ENCODE data around the gene FREM1. TPM values are rescaled to one million over a fixed set of nuclear protein-coding genes. Genes with fewer than 3 reads are reported as not detected.
A peak's percentile ranks its signal among the peaks of the same experiment; 100 is the strongest.

The FREM1 gene
- total RNA-seq, 2 donors from 2014 or later: 0.43 to 2.3 TPM

DNA sequence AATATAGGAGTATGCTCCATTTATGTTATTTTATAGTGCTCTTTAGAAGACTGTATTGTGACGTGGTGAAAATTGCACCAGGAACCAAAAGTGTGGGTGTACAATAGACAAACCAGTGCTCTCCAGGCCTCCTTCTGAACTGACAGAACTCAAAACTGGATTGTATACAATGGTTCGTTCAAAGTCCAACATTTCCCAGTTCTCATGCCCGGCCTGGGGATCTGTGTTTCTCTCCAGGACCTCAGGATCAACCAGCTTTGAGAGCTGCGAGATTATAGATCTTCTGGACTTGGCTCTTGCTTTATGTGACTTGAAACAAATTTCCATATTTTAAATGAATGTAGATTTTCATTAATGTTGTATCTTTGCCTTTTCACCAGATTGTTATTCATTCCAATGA lies 126.9 kb downstream of the FREM1 start:
- DNase-seq (no peak), ATAC-seq (peak; percentile 45)
- intact Hi-C loops (cut with DNase I, micrococcal nuclease): no loop called here

DNA sequence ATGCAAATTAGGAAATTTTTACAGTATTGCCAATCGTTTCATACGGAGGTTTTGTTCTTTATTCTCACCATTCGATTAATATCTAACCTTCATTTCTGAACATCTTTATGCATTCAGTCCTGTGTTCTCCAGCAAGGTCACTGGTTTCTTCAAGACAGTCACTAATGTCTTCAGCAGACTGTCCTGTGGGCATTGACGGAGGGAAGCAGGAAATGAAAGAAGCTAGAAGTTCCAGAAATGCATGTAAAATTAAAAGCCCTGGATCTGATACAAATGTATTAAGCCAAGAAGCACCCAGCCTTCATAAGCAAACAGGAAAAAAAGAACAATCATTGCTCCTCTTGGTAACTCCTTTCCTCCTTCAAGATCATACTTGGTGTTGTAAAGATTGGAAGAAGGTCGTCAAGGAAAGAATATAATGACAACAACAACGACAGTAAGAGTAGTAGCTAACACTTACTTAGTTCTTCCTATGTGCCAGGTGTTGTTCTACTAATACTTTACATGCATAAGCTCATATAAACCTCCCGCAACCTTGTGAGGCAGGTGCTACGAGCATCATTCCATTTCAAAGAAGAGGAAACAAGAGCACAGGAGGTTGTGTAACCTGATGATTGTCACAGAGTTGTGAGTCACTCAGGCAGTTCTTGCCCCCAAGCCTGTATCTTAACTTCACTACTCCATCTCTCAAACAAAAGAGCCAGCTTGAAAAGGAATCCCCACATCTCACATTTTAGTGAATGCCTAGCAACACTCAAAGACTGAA lies 127.8 kb downstream of the FREM1 start:
- ATAC-seq: no peak
- intact Hi-C loops (cut with DNase I, micrococcal nuclease): no loop called here

DNA sequence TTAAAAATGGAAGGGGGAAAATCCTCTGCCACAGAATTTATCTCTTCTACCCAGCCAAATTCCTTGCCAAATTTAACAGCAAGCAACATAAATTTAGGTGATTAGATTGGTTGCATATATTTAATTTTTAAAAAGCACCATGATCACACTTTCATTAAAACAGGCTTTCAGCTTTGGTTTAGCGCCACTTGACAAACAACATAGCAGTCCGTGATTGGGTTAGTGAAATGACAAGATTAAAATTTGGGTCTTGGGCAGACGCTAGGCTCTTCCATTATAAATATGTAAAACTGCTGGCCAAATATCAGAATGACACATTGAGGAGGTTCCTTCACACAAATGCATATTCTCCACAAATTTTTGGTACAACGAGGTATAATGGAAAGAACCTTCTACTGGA lies 129.5 kb downstream of the FREM1 start:
- intact Hi-C loops (cut with DNase I, micrococcal nuclease): no loop called here
- no peak for DNase-seq
- ATAC-seq: no peak

More for the DNA sequence above, 127.8 kb downstream of the FREM1 start:
- DNase-seq: no peak

GRCh38 chr9:14780251-14780650 lies 130.0 kb downstream of the FREM1 start:
- ATAC-seq (no peak), DNase-seq (no peak)

GRCh38 chr9:14779566-14780022 lies 130.6 kb downstream of the FREM1 start:
- DNase-seq (no peak), ATAC-seq (no peak)
- intact Hi-C loops (cut with DNase I, micrococcal nuclease): no loop called here

More at GRCh38 chr9:14780251-14780650, 130.0 kb downstream of the FREM1 start:
- intact Hi-C loops (cut with DNase I, micrococcal nuclease): no loop called here

GRCh38 chr9:14778565-14778964 lies 131.7 kb downstream of the FREM1 start:
- intact Hi-C loops (cut with DNase I, micrococcal nuclease): no loop called here
- no peak for DNase-seq
- no peak for ATAC-seq

- intact Hi-C loops (cut with DNase I, micrococcal nuclease): no loop called here
- no peak for DNase-seq
- ATAC-seq: no peak
These were observed 134.3 kb downstream of the FREM1 start for GRCh38 chr9:14775917-14776316.

- intact Hi-C loops (cut with DNase I, micrococcal nuclease): no loop called here
- DNase-seq (no peak), ATAC-seq (no peak)
These were observed 139.6 kb downstream of the FREM1 start for GRCh38 chr9:14770592-14770991.

DNA sequence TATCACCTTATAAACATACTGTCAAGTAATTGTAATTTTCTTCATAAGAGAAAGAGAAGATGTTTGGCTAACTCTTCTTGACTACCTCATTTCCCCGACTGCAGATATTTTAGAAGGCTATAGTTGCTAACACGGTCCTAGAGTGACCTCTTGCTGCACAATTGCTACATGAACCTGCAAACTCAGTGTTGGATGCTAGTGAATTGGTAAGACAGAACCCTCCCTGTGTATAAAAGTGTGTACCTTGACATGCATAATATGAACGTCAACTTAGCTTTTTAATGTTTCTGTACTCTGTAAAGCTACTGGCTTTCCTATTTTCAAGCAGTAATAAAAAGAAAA lies 141.0 kb downstream of the FREM1 start:
- no peak for DNase-seq
- intact Hi-C loops (cut with DNase I, micrococcal nuclease): loop anchor here in 1 of 2 donors (5.0 to 10.0 kb wide), 2 partner anchors 152 to 304 kb away; no protein-coding TSS in a partner anchor
- ATAC-seq: no peak

- DNase-seq (no peak), ATAC-seq (peak; percentile 51)
- intact Hi-C loops (cut with DNase I, micrococcal nuclease): loop anchor here in 1 of 2 donors (5.0 to 10.0 kb wide), 2 partner anchors 151 to 304 kb away; no protein-coding TSS in a partner anchor
These were observed 141.6 kb downstream of the FREM1 start for GRCh38 chr9:14768405-14769229.

DNA sequence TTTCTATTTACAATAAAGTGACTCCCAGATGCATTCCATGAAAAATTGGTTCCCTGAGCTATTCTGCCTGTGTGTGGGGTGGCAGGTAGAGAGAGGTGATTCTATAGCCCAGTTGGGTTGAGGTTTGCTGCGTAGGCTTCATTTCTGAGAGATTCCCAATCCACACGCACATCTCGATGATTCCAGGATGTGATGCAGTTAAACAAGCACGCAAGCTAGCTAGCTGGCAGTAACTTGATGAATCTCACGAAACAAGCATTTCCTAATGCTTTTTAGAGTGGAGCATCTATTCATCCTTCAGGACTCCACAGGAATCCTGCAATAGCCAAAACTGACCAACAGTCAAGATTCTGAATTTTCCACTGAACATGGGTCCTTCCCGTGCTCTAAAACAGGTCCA lies 143.9 kb downstream of the FREM1 start:
- ATAC-seq (no peak), DNase-seq (no peak)
- intact Hi-C loops (cut with DNase I, micrococcal nuclease): loop anchor here in 1 of 2 donors (5.0 to 10.0 kb wide), 2 partner anchors 149 to 301 kb away; no protein-coding TSS in a partner anchor

DNA sequence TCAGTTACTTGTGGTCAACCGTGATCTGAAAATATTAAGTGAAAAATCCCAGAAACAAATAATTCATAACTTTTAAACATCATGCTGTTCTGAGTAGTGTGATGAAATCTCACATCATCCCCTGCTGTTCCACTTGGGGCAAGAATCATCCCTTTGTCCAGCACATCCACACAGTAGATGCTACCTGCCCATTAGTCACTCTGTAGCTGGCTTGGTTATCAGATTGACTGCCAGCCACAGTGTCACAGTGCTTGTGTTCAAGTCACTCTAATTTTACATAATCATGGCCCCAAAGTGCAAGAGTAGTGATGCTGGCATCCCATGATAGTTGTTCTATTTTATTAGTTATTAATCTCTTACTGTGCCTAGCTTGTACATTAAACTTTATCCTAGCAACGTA lies 148.6 kb downstream of the FREM1 start:
- no peak for DNase-seq
- intact Hi-C loops (cut with DNase I, micrococcal nuclease): loop anchor here in 1 of 2 donors (10.0 kb wide), 1 partner anchor 297 kb away; no protein-coding TSS in a partner anchor

GRCh38 chr9:14760060-14760459 lies 150.2 kb downstream of the FREM1 start:
- no peak for ATAC-seq
- DNase-seq: no peak
- intact Hi-C loops (cut with DNase I, micrococcal nuclease): loop anchor here in 1 of 2 donors (10.0 kb wide), 1 partner anchor 295 kb away; no protein-coding TSS in a partner anchor

More for the DNA sequence above, 148.6 kb downstream of the FREM1 start:
- ATAC-seq: no peak

- intact Hi-C loops (cut with DNase I, micrococcal nuclease): no loop called here
- ATAC-seq (no peak), DNase-seq (no peak)
These were observed 153.9 kb downstream of the FREM1 start for GRCh38 chr9:14756291-14756690.

DNA sequence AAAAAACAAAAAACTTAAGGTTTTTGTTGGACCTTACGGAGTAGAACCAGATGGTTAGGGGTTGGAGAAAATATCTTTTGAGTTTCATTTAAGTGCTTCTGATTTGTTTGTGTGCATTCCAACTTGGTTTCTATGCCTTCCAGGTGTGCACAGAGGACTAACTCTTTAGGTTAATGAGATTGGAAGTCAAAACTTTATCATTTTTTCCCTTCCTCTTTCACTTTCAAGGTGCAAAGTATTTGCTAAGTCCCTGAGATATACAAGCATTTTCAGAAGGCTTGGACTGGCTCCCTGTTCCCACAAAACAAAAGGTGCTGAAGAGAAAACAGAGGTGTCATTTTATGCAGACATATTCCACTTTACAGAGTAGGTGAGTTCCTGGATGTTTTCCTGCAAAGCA lies 157.4 kb downstream of the FREM1 start:
- DNase-seq: no peak
- ATAC-seq: no peak
- intact Hi-C loops (cut with DNase I, micrococcal nuclease): no loop called here

DNA sequence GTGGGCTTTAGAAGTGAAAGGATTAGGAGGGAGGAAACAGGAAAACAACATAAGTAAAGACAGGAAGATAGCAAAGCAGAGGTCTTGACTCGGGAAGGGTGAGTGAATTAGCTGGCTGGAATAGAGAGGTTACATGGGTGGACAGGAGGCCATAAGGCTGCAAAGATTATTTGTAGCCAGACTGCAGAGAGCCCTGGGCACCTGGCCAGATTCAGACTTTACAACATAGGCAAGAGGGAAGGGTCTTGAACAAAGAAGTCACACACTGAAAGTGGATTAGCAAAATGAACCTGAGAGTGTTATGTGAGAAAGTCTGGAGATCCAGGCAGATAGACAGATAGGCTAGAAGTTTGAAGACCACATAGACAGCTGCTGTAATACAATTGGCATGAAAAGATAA lies 158.0 kb downstream of the FREM1 start:
- no peak for ATAC-seq
- intact Hi-C loops (cut with DNase I, micrococcal nuclease): no loop called here
- DNase-seq: no peak

DNA sequence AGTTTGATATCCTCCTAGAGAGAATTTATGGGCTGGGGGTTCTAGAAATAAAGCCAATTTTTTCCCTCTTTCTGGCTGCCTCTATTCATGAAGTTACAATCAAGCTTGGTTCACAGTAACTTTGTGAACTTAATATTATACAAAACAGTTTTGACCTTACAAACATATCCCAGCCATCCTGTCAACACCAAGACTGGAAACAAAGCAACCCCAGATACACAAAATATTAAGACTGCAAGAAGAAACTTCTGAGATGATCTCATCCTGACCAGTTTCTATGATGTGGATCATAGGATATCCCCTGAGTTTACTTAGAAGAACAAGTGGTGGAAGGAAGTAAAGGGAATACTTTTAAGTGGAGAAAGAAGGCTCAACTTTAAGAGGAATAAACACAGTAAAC lies 159.4 kb downstream of the FREM1 start:
- ATAC-seq: no peak

GRCh38 chr9:14749741-14750211 lies 160.5 kb downstream of the FREM1 start:
- ATAC-seq (no peak), DNase-seq (no peak)
- intact Hi-C loops (cut with DNase I, micrococcal nuclease): no loop called here

More for the DNA sequence above, 159.4 kb downstream of the FREM1 start:
- DNase-seq: no peak
- intact Hi-C loops (cut with DNase I, micrococcal nuclease): no loop called here

DNA sequence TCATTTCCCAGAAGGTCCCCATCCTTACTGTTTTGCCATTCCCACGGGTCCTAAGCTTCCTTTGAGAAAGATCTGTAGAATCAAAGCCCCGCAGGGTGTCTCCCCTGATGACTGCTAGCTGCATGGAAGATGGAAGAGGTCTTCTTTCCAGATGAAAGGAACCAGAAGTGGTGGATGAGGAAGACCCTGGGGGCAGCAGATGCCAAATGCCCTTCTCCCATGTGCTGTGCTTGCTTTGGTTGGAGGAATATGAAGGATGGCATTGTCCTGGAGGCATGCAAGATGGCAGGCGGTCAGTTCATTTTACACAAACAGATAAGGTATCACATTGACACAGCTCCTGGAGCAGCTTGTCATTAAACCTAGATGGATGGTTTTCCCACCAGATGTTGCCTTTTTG lies 161.9 kb downstream of the FREM1 start:
- ATAC-seq (no peak), DNase-seq (no peak)
- intact Hi-C loops (cut with DNase I, micrococcal nuclease): no loop called here

DNA sequence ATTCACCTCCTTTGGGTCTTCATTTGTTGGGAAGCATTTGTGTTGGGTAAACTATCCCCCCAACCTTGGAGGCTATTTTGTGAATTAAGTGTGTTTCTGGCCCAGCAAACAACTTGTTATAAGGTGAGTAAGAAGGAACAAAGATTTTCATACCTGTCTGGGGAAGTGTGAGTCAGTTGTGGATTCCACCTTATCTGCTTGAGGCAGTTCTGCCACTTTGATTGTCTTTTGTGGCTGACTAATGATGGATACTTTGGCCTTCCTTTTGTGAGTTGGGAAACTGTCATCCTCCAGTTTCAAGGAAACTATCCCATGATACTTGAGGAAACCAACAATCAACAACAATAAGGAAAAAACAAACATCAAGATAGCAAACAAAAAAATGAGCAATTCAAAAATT lies 163.1 kb downstream of the FREM1 start:
- DNase-seq: no peak
- intact Hi-C loops (cut with DNase I, micrococcal nuclease): no loop called here
- no peak for ATAC-seq

Data from left colon (tissue), 2 donors.